Right atrium auricular region (tissue), 2 donors: ENCODE measurements around the gene LY6G6C. TPM values are rescaled to one million over a fixed set of nuclear protein-coding genes. Genes with fewer than 3 reads are reported as not detected.

Experiments used
- DNase-seq: peaks from one replicate; pipeline ENCODE4 v3.0.0-alpha.2; 2019; ENCODE audit warnings: low spot score
- H3K27ac ChIP-seq, 2 donors: fragments of 200-600 bp; sonication (generic); 1 replicate in 1 of 2; 2 replicates in 1 of 2; pipeline ENCODE4 v1.5.1; 2016 to 2019
- H3K27me3 ChIP-seq, 2 donors: fragments of 200-600 bp; sonication (generic); one replicate each; pipeline versions ENCODE4 v1.5.1 to v1.6.0; 2017 to 2019
- H3K36me3 ChIP-seq: fragments of 200-600 bp; sonication (generic); one replicate; pipeline ENCODE4 v1.5.1; 2016
- H3K4me1 ChIP-seq, 2 donors: fragments of 200-600 bp; sonication (generic); one replicate each; pipeline versions ENCODE4 v1.5.1 to v1.6.0; 2017 to 2019
- H3K4me3 ChIP-seq, 2 donors: fragments of 200-600 bp; sonication (generic); 1 replicate in 1 of 2; 2 replicates in 1 of 2; pipeline ENCODE4 v1.5.1; 2017 to 2019; ENCODE audit warnings: mild to moderate bottlenecking in 1 of 2, moderate library complexity in 1 of 2
- H3K9me3 ChIP-seq, 2 donors: fragments of 200-600 bp; sonication (generic); one replicate each; pipeline ENCODE4 v1.5.1; 2019
- total RNA-seq, 2 donors: library from RNA; depleted of rRNA; stranded (reverse); fragments of >200 nt; gene quantifications; one replicate each; pipeline ENCODE4 v1.1.0, GENCODE V29; 2016
- TF ChIP-seq, protein P1 (sequence below), 2 donors: fragments of 200-600 bp; sonication (generic); IDR thresholded peaks; one replicate each; pipeline ENCODE4 v1.5.1; 2019; ENCODE audit warnings: antibody characterized with exemption in 2 of 2

Gene LY6G6C
- total RNA-seq, 2 donors from 2014 or later: 1.3 TPM; not detected in 1

DNA sequence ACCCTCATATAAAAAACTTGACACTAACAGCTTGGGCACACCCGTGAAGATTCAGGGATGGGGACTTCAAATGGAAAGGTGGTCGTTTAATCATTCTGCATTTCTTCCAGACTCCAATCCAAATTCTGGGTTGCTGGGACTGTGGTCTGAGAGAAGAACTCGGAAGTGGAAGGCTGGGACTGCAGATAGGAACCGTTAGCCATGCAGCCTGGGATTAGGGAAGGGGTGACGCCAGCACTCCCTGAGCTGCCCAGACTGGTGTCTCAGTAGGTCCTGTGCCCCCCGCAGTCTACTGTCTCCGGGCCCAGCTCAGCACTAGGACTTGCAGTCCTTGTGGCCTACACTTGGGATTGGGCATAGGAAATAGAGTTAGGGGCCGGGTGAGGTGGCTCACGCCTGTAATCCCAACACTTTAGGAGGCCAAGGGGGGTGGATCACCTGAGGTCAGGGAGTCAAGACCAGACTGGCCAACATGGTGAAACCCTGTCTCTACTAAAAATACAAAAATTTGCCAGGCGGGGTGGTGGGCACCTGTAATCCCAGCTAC is 15.3 kb upstream of the LY6G6C start:
- Histone ChIP-seq H3K4me1 (peaks cover 0 to 57% of the 10 kb centered on the region in 2 donors), H3K36me3 (peaks cover 25% of the 10 kb centered on the region), H3K27me3 (no peaks in the 10 kb centered on the region), H3K27ac (peak overlapping the region; percentile 93 to 96), H3K4me3 (peak overlapping the region; percentile 72), H3K9me3 (no peaks in the 10 kb centered on the region)
- TF ChIP-seq, protein P1, sequence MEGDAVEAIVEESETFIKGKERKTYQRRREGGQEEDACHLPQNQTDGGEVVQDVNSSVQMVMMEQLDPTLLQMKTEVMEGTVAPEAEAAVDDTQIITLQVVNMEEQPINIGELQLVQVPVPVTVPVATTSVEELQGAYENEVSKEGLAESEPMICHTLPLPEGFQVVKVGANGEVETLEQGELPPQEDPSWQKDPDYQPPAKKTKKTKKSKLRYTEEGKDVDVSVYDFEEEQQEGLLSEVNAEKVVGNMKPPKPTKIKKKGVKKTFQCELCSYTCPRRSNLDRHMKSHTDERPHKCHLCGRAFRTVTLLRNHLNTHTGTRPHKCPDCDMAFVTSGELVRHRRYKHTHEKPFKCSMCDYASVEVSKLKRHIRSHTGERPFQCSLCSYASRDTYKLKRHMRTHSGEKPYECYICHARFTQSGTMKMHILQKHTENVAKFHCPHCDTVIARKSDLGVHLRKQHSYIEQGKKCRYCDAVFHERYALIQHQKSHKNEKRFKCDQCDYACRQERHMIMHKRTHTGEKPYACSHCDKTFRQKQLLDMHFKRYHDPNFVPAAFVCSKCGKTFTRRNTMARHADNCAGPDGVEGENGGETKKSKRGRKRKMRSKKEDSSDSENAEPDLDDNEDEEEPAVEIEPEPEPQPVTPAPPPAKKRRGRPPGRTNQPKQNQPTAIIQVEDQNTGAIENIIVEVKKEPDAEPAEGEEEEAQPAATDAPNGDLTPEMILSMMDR (IDR thresholded peaks at IDR 0.05): no peak
- peak; percentile 60 for DNase-seq

DNA sequence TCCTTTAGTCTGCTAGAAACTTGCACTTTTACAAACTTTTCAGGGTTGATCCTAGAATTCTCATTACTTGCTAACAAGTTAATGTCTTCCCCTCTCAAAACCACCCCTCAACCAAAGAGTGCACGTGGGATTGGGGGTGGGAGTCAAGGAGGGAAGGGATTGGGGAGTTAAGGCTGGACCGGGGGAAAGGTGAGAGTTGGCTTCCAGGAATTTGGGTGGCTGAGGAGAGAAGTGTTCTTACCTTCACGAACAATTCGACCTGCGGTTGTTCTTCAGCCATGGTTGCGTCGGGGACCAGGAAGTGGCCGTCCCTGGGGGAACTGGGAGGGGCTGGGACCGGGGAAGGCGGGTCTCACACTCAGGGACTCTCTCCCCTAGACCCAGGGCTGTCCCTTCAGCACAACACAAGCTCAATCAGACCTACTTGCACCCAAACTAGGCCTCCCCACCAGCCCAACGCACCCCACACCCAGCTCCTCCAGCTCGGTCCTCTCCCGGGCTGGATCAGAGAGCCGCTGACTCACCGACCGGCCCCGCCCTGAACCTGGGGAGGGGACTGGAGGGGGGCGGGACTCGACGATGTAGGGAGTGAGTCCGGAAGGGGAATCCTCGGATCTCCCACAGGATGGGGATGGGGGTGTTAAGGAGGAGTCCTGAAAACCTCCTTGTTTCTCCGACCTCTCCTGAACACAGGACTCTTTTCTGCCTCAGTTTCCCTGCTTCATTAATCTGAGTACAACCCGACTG is 14.6 kb upstream of the LY6G6C start, which contains the start of gene CLIC1:
Gene CLIC1 (minus strand): TSS at position 510 of the 747 bp plus-strand sequence. CDS start 230 bp downstream, at position 280.
- DNase-seq: peak; percentile 94
- H3K9me3 ChIP-seq: no peaks in the 10 kb centered on the region
- peak within 1 kb of the TSS; percentile 72 for H3K4me3 ChIP-seq
- H3K4me1 ChIP-seq: peaks cover 0 to 57% of the 10 kb centered on the region in 2 donors
- H3K27me3 ChIP-seq: no peaks in the 10 kb centered on the region
- peak within 1 kb of the TSS; percentile 93 to 96 for H3K27ac ChIP-seq
- peaks cover 32% of the 10 kb centered on the region for H3K36me3 ChIP-seq
- TF ChIP-seq, protein P1 (IDR thresholded peaks at IDR 0.05): no peak

DNA sequence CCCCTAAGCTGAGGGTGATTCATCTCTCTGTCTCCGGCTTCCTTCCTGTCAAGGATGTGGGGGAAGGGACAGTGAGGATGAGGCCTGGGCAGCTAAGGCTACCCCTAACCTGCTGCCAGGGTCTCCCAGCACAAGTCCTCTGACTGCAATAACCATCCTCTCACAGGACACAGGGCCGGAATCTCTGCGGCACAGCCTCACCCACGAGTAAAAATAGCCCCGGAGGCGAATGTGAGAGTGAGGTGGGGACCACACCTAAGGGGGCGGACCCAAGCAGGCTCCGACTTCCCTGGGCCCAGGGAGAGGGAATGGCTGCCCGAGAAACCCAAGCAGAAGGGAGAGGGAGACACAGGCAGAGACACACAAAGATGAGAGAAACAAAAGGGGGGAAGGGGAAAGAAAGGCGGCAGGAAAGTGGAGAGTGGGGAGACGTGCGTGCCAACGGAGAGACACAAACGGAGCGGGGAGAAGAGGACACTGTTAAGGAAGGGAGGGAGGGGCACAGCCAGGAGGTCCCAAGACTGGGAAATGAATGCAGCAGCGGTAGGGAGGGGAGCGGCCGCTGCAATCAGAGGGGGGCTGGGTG is 13.4 kb upstream of the LY6G6C start:
- DNase-seq: peak; percentile 75
- H3K9me3 ChIP-seq: no peaks in the 10 kb centered on the region
- H3K36me3 ChIP-seq: peaks cover 42% of the 10 kb centered on the region
- peak overlapping the region; percentile 72 for H3K4me3 ChIP-seq
- TF ChIP-seq, protein P1 (IDR thresholded peaks at IDR 0.05): no peak
- H3K27ac ChIP-seq: peak overlapping the region; percentile 93 to 96
- no peaks in the 10 kb centered on the region for H3K27me3 ChIP-seq
- H3K4me1 ChIP-seq: peaks cover 0 to 59% of the 10 kb centered on the region in 2 donors

DNA sequence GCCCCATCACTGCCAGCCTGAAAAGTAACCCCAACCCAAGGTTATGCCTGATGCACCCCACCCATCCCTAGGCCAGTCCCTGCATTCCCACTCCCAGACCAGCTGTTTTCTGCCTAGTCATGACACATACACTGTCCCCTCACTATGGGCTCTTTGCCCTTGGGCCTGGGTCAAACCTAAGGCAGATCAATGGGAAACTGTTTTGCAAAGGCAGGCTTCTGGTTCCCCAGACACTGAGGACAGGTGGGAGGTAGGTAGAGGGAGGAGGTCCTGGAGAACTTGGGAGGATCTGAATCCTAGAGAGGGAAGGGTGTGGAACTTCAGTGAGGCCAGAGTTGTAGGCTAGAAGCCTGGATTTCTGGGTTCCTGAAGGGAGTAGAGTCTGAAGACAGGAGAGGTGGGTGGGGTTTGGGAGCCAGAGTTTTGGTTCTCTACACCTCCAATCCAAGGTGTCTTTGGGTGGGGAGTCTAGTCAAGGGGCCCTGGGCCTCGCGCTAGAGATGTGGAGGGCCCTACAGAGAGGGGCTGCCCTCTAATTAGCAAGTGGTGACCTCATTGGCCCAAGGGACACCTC is 12.8 kb upstream of the LY6G6C start:
- Histone ChIP-seq H3K4me1 (peaks cover 0 to 56% of the 10 kb centered on the region in 2 donors), H3K4me3 (peak overlapping the region; percentile 72), H3K36me3 (peaks cover 42% of the 10 kb centered on the region), H3K27me3 (no peaks in the 10 kb centered on the region), H3K9me3 (no peaks in the 10 kb centered on the region), H3K27ac (peak overlapping the region; percentile 93 to 96)
- no peak for DNase-seq
- TF ChIP-seq, protein P1 (IDR thresholded peaks at IDR 0.05): no peak

DNA sequence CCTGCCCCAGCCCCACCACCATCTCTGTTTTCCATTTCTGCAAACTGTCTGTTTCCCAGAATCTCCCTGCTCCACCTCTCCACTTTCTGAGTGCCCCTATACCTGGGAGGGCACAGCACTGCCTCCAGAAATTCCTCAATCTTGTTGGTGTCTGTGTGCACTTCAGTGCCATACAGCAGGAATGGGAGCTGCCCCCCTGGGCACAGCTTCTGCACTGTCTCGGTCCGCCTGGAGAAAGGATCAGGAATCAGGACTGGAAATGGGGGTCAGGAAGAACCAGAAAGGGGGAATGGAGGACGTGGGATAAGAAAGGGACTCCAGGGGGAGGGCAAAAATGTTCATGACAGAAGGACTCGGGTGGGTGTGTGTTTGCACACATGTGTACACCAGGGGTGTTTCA is 12.2 kb upstream of the LY6G6C start:
- H3K4me1 ChIP-seq: peaks cover 0 to 55% of the 10 kb centered on the region in 2 donors
- DNase-seq: no peak
- no peak overlapping the region for H3K4me3 ChIP-seq
- TF ChIP-seq, protein P1 (IDR thresholded peaks at IDR 0.05): no peak
- peaks cover 42% of the 10 kb centered on the region for H3K36me3 ChIP-seq
- H3K27me3 ChIP-seq: no peaks in the 10 kb centered on the region
- H3K9me3 ChIP-seq: no peaks in the 10 kb centered on the region
- H3K27ac ChIP-seq: peak overlapping the region; percentile 93 to 96
